Neural crest cell (in vitro differentiated cells): ENCODE data around the gene MUC5AC. TPM values are rescaled to one million over a fixed set of nuclear protein-coding genes. Genes with fewer than 3 reads are reported as not detected.

Source experiments
- DNase-seq: peaks from one replicate; pipeline ENCODE4 v3.0.0; 2021; ENCODE audit warnings: low read depth, mixed read lengths, low spot score
- H3K27ac Mint-ChIP-seq: one replicate; pipeline ENCODE4 v1.8.0; 2021; ENCODE audit warnings: mild to moderate bottlenecking, mixed read lengths; ENCODE audit not compliant: unreplicated experiment
- H3K27me3 Mint-ChIP-seq: 2 replicates; pipeline ENCODE4 v1.8.0; 2021; ENCODE audit warnings: low read depth, mild to moderate bottlenecking, mixed read lengths
- H3K36me3 Mint-ChIP-seq: 2 replicates; pipeline ENCODE4 v1.8.0; 2021; ENCODE audit warnings: low read depth, mild to moderate bottlenecking, mixed read lengths
- H3K4me1 Mint-ChIP-seq: 2 replicates; pipeline ENCODE4 v1.8.0; 2021; ENCODE audit warnings: mixed read lengths
- H3K4me3 Mint-ChIP-seq: one replicate; pipeline ENCODE4 v1.8.0; 2021; ENCODE audit warnings: mild to moderate bottlenecking, mixed read lengths
- H3K9me3 Mint-ChIP-seq: 2 replicates; pipeline ENCODE4 v1.8.0; 2021; ENCODE audit warnings: mixed read lengths
- total RNA-seq: library from RNA; stranded (reverse); gene quantifications from 2 replicates; pipeline ENCODE4 v1.2.1, GENCODE V29; 2021
- TF ChIP-seq, protein P1 (sequence below): fragments of 200-600 bp; sonication (generic); conservative IDR thresholded peaks from 2 replicates; pipeline ENCODE4 v1.5.0; 2021; ENCODE audit warnings: antibody characterized with exemption, mild to moderate bottlenecking

Gene MUC5AC
- total RNA-seq, 1 donor from 2014 or later = not detected

DNA sequence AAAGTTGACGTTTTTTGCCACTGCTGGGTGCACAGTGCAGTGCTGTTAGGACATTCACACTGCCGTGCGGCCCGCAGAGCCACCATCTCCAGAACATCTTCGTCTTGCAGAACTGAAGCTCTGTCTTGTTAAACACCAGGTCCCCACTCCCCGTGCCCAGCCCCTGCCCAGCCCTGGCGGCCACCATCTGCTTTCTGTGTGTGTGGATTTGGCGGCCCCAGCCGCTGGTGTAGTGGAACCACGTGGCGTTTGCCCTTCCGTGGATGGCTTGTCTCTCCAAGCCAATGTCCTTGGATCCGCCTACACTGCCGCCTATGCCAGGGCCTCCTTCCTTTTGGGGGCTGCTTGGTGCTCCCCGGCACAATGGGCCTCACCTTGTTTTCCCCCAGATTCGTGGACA, 8.2 kb upstream of the MUC5AC start:
- H3K4me3 Mint-ChIP-seq = no peak overlapping the region
- no peak overlapping the region for H3K27ac Mint-ChIP-seq
- peaks cover 3% of the 10 kb centered on the region for H3K27me3 Mint-ChIP-seq
- no peak for DNase-seq
- no peaks in the 10 kb centered on the region for H3K36me3 Mint-ChIP-seq
- peaks cover 6% of the 10 kb centered on the region for H3K9me3 Mint-ChIP-seq
- peaks cover 4% of the 10 kb centered on the region for H3K4me1 Mint-ChIP-seq
- TF ChIP-seq, protein P1, sequence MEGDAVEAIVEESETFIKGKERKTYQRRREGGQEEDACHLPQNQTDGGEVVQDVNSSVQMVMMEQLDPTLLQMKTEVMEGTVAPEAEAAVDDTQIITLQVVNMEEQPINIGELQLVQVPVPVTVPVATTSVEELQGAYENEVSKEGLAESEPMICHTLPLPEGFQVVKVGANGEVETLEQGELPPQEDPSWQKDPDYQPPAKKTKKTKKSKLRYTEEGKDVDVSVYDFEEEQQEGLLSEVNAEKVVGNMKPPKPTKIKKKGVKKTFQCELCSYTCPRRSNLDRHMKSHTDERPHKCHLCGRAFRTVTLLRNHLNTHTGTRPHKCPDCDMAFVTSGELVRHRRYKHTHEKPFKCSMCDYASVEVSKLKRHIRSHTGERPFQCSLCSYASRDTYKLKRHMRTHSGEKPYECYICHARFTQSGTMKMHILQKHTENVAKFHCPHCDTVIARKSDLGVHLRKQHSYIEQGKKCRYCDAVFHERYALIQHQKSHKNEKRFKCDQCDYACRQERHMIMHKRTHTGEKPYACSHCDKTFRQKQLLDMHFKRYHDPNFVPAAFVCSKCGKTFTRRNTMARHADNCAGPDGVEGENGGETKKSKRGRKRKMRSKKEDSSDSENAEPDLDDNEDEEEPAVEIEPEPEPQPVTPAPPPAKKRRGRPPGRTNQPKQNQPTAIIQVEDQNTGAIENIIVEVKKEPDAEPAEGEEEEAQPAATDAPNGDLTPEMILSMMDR = no peak

DNA sequence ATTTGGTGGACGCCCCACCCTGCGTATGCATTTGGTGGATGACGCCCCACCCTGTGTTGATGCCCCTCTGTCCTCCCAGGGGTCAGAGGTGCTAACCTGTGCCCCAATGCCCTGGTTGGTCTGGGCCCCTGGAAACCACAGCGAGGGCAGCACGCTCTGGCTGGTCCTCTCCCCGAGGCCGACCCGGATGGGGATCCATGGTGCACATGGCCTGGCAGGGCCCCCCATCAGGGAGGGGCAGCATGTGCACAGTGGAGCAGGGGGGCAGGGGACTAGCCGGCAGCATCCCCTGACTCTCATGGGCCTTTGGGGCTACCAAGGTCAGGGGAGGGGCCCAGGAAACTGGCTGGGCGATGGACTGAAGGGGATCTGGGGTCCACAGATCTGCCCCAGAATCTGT, 7.6 kb upstream of the MUC5AC start:
- TF ChIP-seq, protein P1 = no peak
- H3K4me3 Mint-ChIP-seq = no peak overlapping the region
- H3K27me3 Mint-ChIP-seq = peaks cover 3% of the 10 kb centered on the region
- H3K27ac Mint-ChIP-seq = no peak overlapping the region
- peaks cover 4% of the 10 kb centered on the region for H3K4me1 Mint-ChIP-seq
- no peaks in the 10 kb centered on the region for H3K36me3 Mint-ChIP-seq
- DNase-seq = no peak
- H3K9me3 Mint-ChIP-seq = peaks cover 6% of the 10 kb centered on the region

DNA sequence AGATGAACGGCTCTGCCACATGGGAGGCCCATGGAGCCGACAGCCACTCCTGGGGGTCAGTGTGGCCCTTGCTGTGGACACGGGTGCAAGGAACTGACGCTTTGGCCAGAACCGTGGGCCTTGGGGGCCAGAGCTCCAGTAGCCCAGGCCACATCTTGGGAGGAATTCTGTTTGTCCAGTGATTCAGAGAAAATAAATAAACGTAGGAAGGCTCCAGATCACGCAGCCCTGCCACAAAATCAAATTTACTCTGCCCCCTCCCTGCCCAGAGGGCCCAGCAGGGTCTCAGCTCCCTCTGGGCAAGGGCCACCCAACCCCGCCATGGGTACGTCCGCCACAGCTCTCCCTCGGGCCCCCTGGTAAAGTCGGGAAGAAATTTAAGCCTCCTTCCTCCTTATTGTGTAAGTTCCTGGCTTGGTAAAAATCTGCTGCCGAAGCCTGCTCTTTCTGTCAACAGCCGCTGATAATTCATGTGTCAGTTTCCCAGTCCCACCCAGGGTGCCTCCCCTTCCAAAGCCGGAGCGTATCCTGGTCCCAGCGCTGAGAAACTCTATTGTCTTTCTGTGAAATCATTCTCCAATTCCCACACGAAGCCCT, 6.9 kb upstream of the MUC5AC start:
- peaks cover 3% of the 10 kb centered on the region for H3K27me3 Mint-ChIP-seq
- TF ChIP-seq, protein P1 = no peak
- H3K9me3 Mint-ChIP-seq = peaks cover 6% of the 10 kb centered on the region
- peaks cover 4% of the 10 kb centered on the region for H3K4me1 Mint-ChIP-seq
- no peak overlapping the region for H3K4me3 Mint-ChIP-seq
- DNase-seq = no peak
- no peaks in the 10 kb centered on the region for H3K36me3 Mint-ChIP-seq
- no peak overlapping the region for H3K27ac Mint-ChIP-seq

DNA sequence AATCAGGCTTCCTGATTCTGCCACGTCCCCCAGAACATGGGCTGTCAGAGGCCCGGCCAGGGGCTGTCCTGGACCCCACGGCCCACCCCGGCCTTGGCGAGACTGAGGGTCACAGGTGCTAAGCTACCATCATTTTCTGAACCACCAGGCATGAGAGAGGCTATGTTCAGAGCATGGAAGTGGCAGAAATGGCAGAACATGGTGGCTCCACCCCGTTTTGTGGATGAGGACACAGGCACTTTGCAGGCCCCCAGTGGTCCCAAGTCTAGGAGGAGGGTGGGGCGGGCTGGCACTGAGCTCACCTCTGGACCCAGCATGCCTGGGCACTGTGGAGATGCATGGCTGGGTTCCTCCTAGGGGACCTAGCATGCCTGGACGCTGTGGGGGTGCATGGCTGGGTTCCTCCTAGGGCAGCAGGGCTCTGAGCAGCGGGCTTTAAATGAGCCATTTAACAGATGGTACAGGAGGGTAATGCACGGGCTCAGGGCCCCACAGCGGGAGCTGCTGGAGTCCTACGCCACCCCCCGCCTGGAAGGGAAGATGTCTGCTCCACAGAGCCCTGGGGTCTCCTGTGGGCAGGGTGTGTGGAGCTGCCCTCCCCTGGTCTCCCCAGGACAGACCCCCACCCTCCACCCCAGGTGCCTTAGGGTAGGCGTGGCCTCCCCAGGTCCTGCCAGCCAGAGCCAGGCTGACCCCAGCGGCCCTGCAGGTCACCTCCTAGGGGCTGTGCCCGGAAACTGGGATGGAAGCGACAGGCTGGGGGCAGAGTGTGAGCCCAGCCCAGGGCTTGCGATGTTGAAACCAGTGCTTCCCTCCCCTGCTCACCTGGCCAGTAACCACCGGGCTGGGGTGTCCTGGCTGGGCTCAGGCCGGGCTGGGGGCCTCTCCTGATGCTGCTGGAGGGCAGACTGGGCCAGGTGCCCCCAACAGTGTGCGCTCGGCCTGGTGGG, 6.1 kb upstream of the MUC5AC start:
- Mint-ChIP-seq H3K4me1 (peaks cover 4% of the 10 kb centered on the region), H3K27me3 (peaks cover 1% of the 10 kb centered on the region), H3K27ac (no peak overlapping the region), H3K36me3 (no peaks in the 10 kb centered on the region), H3K9me3 (peaks cover 4% of the 10 kb centered on the region), H3K4me3 (no peak overlapping the region)
- DNase-seq = no peak
- TF ChIP-seq, protein P1 = no peak

DNA sequence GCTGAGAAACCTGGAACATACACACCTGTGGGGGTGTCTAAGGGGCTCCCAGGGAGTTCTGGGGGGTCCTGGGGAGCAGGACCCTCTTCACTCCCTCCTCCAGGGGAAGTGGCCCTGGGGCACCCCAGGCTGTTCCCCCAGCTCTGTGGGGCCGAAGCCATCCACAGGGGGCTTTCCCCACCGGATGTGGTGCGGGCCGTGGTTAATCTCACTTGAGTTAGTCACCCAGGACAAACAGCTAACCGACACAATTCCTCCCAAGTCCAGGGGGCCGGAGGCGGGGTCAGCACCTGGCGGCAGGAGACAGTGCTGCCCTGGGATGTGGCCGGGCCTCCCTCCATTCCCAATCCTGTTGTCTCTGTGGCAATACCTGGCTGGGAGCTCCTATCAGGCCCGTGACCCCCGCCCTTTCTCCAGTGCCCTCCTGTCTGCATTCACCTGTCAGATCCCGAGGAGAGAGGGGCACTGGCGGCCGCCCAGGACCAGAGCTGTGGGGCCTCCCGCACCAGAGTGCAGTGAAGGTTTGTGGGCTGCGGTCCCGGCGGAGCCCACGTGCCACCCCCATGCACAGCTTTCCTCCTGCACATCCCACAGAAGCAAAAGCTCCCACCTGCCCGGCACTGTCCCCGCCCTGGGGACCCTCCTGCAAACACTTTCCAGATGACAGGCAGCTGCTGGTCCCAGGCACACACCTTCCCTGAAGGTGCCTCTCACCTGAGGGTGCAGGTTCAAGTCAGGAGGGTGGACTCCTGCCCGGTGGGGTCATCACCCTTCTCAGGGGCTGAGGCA, 5.2 kb upstream of the MUC5AC start:
- H3K4me3 Mint-ChIP-seq = no peak overlapping the region
- no peaks in the 10 kb centered on the region for H3K27me3 Mint-ChIP-seq
- peaks cover 1% of the 10 kb centered on the region for H3K9me3 Mint-ChIP-seq
- no peak overlapping the region for H3K27ac Mint-ChIP-seq
- no peaks in the 10 kb centered on the region for H3K36me3 Mint-ChIP-seq
- TF ChIP-seq, protein P1 = no peak
- H3K4me1 Mint-ChIP-seq = peaks cover 4% of the 10 kb centered on the region
- no peak for DNase-seq
